GM19023 (cell line): ENCODE results near the gene CCM2L.

Source experiments
- ATAC-seq: cut with Tn5 transposase; IDR thresholded peaks from one replicate; pipeline ENCODE4 v1.9.1; 2021; ENCODE audit warnings: mild to moderate bottlenecking, moderate library complexity; ENCODE audit not compliant: unreplicated experiment

The CCM2L gene

GRCh38 chr20:31992086-31992485 is 18.2 kb upstream of the CCM2L start:
- ATAC-seq = no peak

GRCh38 chr20:31996996-31997395 is 13.2 kb upstream of the CCM2L start:
- no peak for ATAC-seq

- ATAC-seq = no peak
Observed at GRCh38 chr20:31998246-31998645, 12.0 kb upstream of the CCM2L start.

GRCh38 chr20:32003325-32003724 is 6.9 kb upstream of the CCM2L start:
- ATAC-seq = no peak

GRCh38 chr20:32004963-32005362 is 5.3 kb upstream of the CCM2L start:
- ATAC-seq = no peak

GRCh38 chr20:32006053-32006452 is 4.2 kb upstream of the CCM2L start:
- ATAC-seq = no peak

GRCh38 chr20:32006841-32007786 is 3.1 kb upstream of the CCM2L start:
- ATAC-seq = no peak

GRCh38 chr20:32007787-32008616 is 2.2 kb upstream of the CCM2L start:
- no peak for ATAC-seq

GRCh38 chr20:32009564-32009963 is 674 bp upstream of the CCM2L start:
- ATAC-seq = no peak

GRCh38 chr20:32010666-32011065 is 428 bp downstream of the CCM2L start:
- ATAC-seq = no peak

GRCh38 chr20:32012159-32012688 is 2.0 kb downstream of the CCM2L start:
- ATAC-seq = no peak

GRCh38 chr20:32013326-32013725 is 3.1 kb downstream of the CCM2L start:
- ATAC-seq = no peak

GRCh38 chr20:32017711-32018251 is 7.5 kb downstream of the CCM2L start:
- no peak for ATAC-seq

- peak; percentile 52 for ATAC-seq
Observed at GRCh38 chr20:32018269-32019155, 8.3 kb downstream of the CCM2L start.

GRCh38 chr20:32019156-32019510 is 8.9 kb downstream of the CCM2L start:
- ATAC-seq = no peak

- ATAC-seq = no peak
Observed at GRCh38 chr20:32019563-32020463, 9.6 kb downstream of the CCM2L start.

- no peak for ATAC-seq
Observed at GRCh38 chr20:32021091-32021490, 10.9 kb downstream of the CCM2L start.

- no peak for ATAC-seq
Observed at GRCh38 chr20:32024683-32025295, 14.6 kb downstream of the CCM2L start.

GRCh38 chr20:32027643-32028042 is 17.4 kb downstream of the CCM2L start:
- ATAC-seq = no peak
